Measurements from ENCODE around the gene ROBO3.

The ROBO3 gene

DNA sequence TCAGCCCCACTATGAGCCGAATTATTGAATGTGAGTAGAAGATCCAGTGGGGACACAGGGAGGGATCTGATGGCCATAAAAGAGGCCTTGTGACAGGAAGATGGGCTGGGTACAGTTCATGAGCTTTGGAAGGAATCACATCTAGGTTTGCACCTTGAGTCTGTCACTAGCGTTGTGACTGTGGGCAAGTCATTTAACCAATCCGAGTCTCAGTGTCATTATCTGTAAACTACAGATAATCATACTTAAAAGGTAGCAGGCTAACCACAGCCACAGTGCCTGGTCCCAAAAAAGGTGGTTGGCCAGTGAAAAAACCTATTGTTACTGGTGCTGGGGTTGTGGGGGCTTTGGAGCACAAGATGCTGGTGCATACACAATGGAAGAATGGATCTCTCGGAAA, 57.6 kb downstream of the ROBO3 start:
- TF ChIP-seq POLR2AphosphoS5 (IDR thresholded peaks at IDR 0.05; ENCODE audit: low read depth, low read length), result no peak
- no peak for TF ChIP-seq TAF1 (IDR thresholded peaks at IDR 0.05; ENCODE audit: borderline replicate concordance, insufficient read depth, low read length)
- TF ChIP-seq, protein P1, sequence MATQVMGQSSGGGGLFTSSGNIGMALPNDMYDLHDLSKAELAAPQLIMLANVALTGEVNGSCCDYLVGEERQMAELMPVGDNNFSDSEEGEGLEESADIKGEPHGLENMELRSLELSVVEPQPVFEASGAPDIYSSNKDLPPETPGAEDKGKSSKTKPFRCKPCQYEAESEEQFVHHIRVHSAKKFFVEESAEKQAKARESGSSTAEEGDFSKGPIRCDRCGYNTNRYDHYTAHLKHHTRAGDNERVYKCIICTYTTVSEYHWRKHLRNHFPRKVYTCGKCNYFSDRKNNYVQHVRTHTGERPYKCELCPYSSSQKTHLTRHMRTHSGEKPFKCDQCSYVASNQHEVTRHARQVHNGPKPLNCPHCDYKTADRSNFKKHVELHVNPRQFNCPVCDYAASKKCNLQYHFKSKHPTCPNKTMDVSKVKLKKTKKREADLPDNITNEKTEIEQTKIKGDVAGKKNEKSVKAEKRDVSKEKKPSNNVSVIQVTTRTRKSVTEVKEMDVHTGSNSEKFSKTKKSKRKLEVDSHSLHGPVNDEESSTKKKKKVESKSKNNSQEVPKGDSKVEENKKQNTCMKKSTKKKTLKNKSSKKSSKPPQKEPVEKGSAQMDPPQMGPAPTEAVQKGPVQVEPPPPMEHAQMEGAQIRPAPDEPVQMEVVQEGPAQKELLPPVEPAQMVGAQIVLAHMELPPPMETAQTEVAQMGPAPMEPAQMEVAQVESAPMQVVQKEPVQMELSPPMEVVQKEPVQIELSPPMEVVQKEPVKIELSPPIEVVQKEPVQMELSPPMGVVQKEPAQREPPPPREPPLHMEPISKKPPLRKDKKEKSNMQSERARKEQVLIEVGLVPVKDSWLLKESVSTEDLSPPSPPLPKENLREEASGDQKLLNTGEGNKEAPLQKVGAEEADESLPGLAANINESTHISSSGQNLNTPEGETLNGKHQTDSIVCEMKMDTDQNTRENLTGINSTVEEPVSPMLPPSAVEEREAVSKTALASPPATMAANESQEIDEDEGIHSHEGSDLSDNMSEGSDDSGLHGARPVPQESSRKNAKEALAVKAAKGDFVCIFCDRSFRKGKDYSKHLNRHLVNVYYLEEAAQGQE (IDR thresholded peaks at IDR 0.05; ENCODE audit: insufficient read depth in 1 of 2, low read depth in 2 of 2, low read length in 2 of 2), result no peak
- TF ChIP-seq SIN3A (IDR thresholded peaks at IDR 0.05; ENCODE audit: borderline replicate concordance, insufficient read depth, low read length), result no peak
- TF ChIP-seq FOXP2 (optimal IDR thresholded peaks at IDR 0.05; ENCODE audit: borderline replicate concordance, extremely low read depth, extremely low read length, insufficient read depth), result no peak

DNA sequence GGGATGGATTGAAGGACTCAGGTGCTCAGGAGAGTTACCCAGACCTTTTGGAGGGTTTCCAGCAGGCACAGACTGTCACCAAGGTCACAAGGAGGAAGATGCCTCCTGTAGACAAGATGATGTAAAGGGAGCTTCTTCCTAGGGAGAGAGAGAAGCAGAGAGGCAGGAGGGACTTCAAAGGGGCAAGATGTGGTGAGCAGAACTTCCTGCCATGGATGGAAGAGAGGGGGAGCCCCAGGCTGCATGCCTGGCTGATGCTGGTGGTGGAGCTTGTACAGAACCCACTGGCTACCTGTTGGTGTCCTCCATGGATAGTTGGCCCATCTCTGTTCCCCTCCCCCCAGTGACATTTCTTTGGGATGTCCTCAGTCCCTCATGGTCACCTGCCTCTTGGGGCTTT, 58.1 kb downstream of the ROBO3 start:
- TF ChIP-seq, protein P1 (IDR thresholded peaks at IDR 0.05; ENCODE audit: insufficient read depth in 1 of 2, low read depth in 2 of 2, low read length in 2 of 2), result no peak
- no peak for TF ChIP-seq SIN3A (IDR thresholded peaks at IDR 0.05; ENCODE audit: borderline replicate concordance, insufficient read depth, low read length)

DNA sequence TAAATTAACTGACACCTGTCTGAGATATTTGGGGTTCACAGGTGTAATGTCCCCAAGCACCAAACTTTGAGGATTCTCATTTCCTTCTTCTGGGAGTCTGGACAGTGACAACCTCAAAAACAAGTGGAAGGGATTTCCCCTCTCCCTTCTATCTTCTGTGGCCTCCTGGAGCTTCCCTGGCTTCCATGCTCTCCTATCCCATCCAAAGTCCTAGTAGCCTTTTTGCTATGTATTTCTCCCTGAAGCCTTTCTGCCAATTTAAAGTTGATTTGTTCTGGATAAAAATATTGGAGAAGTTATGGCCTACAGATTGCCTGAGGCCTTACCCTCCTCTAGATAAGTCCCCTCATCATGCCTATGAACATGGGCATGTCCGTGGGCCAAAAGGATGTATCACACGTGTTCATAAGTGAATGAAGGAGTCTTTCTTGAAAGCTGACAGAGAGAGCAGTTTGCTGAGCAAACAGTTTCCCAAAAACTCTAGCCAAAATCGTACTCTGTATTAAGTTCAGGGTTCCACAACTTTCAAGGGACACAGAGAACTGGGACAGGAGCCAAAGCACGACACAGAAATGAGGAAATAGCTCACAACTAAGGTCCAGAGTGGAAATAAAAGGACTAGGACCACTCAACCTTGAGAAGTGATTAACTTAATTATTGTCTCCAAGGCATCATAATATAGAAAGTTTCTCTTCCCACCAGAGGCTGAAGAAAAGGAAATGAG, 63.9 kb downstream of the ROBO3 start:
- no peak for TF ChIP-seq TAF1 (IDR thresholded peaks at IDR 0.05; ENCODE audit: borderline replicate concordance, insufficient read depth, low read length)
- TF ChIP-seq POLR2AphosphoS5 (IDR thresholded peaks at IDR 0.05; ENCODE audit: low read depth, low read length), result no peak
- TF ChIP-seq SIN3A (IDR thresholded peaks at IDR 0.05; ENCODE audit: borderline replicate concordance, insufficient read depth, low read length), result no peak
- TF ChIP-seq, protein P1 (IDR thresholded peaks at IDR 0.05; ENCODE audit: insufficient read depth in 1 of 2, low read depth in 2 of 2, low read length in 2 of 2), result no peak
- TF ChIP-seq FOXP2 (optimal IDR thresholded peaks at IDR 0.05; ENCODE audit: borderline replicate concordance, extremely low read depth, extremely low read length, insufficient read depth), result no peak

DNA sequence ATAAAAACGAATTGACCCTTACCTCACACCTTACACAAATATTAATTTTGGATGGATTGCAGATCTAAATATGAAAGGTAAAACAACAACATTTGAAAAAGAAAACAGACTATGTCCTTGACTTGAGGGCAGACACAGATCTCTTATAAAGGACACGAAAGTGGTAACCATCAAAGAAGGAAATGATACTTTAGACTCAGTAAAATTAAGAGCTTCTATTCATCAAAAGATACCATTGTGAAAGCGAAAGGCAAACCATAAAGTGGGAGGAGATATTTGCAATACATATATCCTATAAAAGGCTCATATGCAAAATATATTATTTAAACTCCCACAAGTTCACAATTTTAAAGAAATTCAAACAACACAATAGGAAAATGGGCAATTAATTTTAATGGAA, 65.6 kb downstream of the ROBO3 start:
- TF ChIP-seq SIN3A (IDR thresholded peaks at IDR 0.05; ENCODE audit: borderline replicate concordance, insufficient read depth, low read length) (no peak), TAF1 (IDR thresholded peaks at IDR 0.05; ENCODE audit: borderline replicate concordance, insufficient read depth, low read length) (no peak), FOXP2 (optimal IDR thresholded peaks at IDR 0.05; ENCODE audit: borderline replicate concordance, extremely low read depth, extremely low read length, insufficient read depth) (no peak), POLR2AphosphoS5 (IDR thresholded peaks at IDR 0.05; ENCODE audit: low read depth, low read length) (no peak)
- TF ChIP-seq, protein P1 (IDR thresholded peaks at IDR 0.05; ENCODE audit: insufficient read depth in 1 of 2, low read depth in 2 of 2, low read length in 2 of 2), result no peak
